HCT116 (cell line): Measurements from ENCODE around the gene SLCO2B1. TPM values are rescaled to one million over a fixed set of nuclear protein-coding genes. Genes with fewer than 3 reads are reported as not detected.

Experiments
- ATAC-seq: fragments of 200-7000 bp; cut with Tn5 transposase; 2 replicates; pipeline ENCODE4 v1.9.1; 2020; ENCODE audit warnings: mild to moderate bottlenecking, moderate library complexity
- BruUV-seq: library from RNA; stranded (reverse); fragments of 400-500 nt; replicated peaks from 2 replicates; lab custom pipeline; 2021; lab: Mats Ljungman, UMichigan
- CTCF ChIA-PET: fragments of 300-600 bp; sonication (Branson Sonifier 250); formaldehyde crosslinking; loops from one replicate; lab custom pipeline; 2021; ENCODE audit warnings: antibody characterized with exemption; lab: Charles Lee
- POLR2A ChIA-PET: fragments of 300-600, 350-600 bp; sonication (Branson Sonifier 250); formaldehyde crosslinking; loops from one replicate; lab custom pipeline; 2021; ENCODE audit warnings: antibody characterized with exemption; lab: Charles Lee
- RAD21 ChIA-PET, 2 experiments: fragments of 300-600 bp; sonication (Branson Sonifier 250); formaldehyde crosslinking; loops; one replicate each; lab custom pipeline; 2023; ENCODE audit warnings: low total read pairs in 2 of 2; ENCODE audit not compliant: uncharacterized antibody in 2 of 2, unreplicated experiment in 2 of 2, low non-redundant PET in 1 of 2; lab: Charles Lee
- DNase-seq: peaks from one replicate; pipeline ENCODE4 v3.0.0-alpha.2; 2010; ENCODE audit warnings: low read depth, low spot score
- H2AFZ ChIP-seq: fragments of 200-600 bp; shearing (Covaris generic), sonication (generic); 2 replicates; pipeline ENCODE4 v1.6.1; 2017; ENCODE audit warnings: low read depth, mixed run types, mixed read lengths, antibody characterized with exemption, low read length; ENCODE audit not compliant: poor library complexity, severe bottlenecking
- H3K27ac ChIP-seq: 2 replicates; pipeline ENCODE4 v1.5.1; 2012; ENCODE audit warnings: low read depth, low read length
- H3K27me3 ChIP-seq: fragments of 200-600 bp; sonication (generic); 2 replicates; pipeline ENCODE4 v1.6.1; 2016; ENCODE audit warnings: mixed run types, low read length, mixed read lengths; ENCODE audit not compliant: insufficient read depth
- H3K36me3 ChIP-seq, 2 experiments: fragments of 200-500 bp in 1 of 2; fragments of 200-600 bp in 1 of 2; sonication (Bioruptor generic) in 1 of 2; sonication (generic) in 1 of 2; 2 replicates each; pipeline versions ENCODE4 v1.5.1 to v1.6.1; 2014 to 2016; ENCODE audit warnings: low read length in 2 of 2, inconsistent platforms in 1 of 2, mixed read lengths in 1 of 2, mixed run types in 1 of 2; ENCODE audit not compliant: insufficient read depth in 2 of 2, control insufficient read depth in 1 of 2
- H3K4me1 ChIP-seq, 2 experiments: fragments of 200-600 bp in 1 of 2; sonication (generic) in 1 of 2; 2 replicates each; pipeline versions ENCODE4 v1.5.1 to v1.6.1; 2012 to 2017; ENCODE audit warnings: low read length in 2 of 2, inconsistent platforms in 1 of 2, mild to moderate bottlenecking in 1 of 2, mixed read lengths in 1 of 2, mixed run types in 1 of 2, moderate library complexity in 1 of 2; ENCODE audit not compliant: insufficient read depth in 2 of 2, control insufficient read depth in 1 of 2
- H3K4me2 ChIP-seq: fragments of 200-600 bp; sonication (generic); 2 replicates; pipeline ENCODE4 v1.6.1; 2017; ENCODE audit warnings: mixed run types, low read length, mixed read lengths
- H3K4me3 ChIP-seq, 2 experiments: fragments of 200-600 bp in 1 of 2; sonication (generic) in 1 of 2; replicated peaks in 1 of 2; 2 replicates each; pipeline ENCODE4 v1.5.1; 2011 to 2016; ENCODE audit warnings: low read length in 2 of 2, control low read depth in 1 of 2, low read depth in 1 of 2, mild to moderate bottlenecking in 1 of 2, mixed read lengths in 1 of 2, mixed run types in 1 of 2
- H3K79me2 ChIP-seq: fragments of 200-600 bp; sonication (generic); 2 replicates; pipeline ENCODE4 v1.6.1; 2017; ENCODE audit warnings: mild to moderate bottlenecking, mixed run types, low read length, moderate library complexity, mixed read lengths; ENCODE audit not compliant: insufficient read depth
- H3K9ac ChIP-seq: fragments of 200-600 bp; sonication (generic); 2 replicates; pipeline ENCODE4 v1.6.1; 2016; ENCODE audit warnings: low read length, mixed read lengths
- H3K9me2 ChIP-seq: fragments of 200-600 bp; sonication (generic), shearing (Covaris generic); 2 replicates; pipeline ENCODE4 v1.6.1; 2017; ENCODE audit warnings: mixed run types, mild to moderate bottlenecking, moderate library complexity; ENCODE audit not compliant: insufficient read depth
- H3K9me3 ChIP-seq, 2 experiments: fragments of 200-500 bp in 1 of 2; fragments of 200-600 bp in 1 of 2; sonication (Bioruptor generic) in 1 of 2; sonication (generic) in 1 of 2; 2 replicates each; pipeline ENCODE4 v1.6.1; 2014 to 2017; ENCODE audit warnings: low read length in 2 of 2, mixed read lengths in 2 of 2, inconsistent platforms in 1 of 2, low read depth in 1 of 2, mild to moderate bottlenecking in 1 of 2, mixed run types in 1 of 2, moderate library complexity in 1 of 2; ENCODE audit not compliant: control insufficient read depth in 1 of 2, insufficient read depth in 1 of 2
- H4K20me1 ChIP-seq: fragments of 200-600 bp; sonication (generic), shearing (Covaris generic); 2 replicates; pipeline ENCODE4 v1.6.1; 2017; ENCODE audit warnings: mixed run types, mild to moderate bottlenecking, moderate library complexity; ENCODE audit not compliant: insufficient read depth
- CBX3 ChIP-seq: IDR thresholded peaks from 2 replicates; pipeline ENCODE4 v1.6.1; 2012; ENCODE audit warnings: low read depth
- ELF1 ChIP-seq: IDR thresholded peaks from 2 replicates; pipeline ENCODE4 v1.6.1; 2012; ENCODE audit warnings: low read depth, borderline replicate concordance
- EZH2 ChIP-seq: fragments of 200-600 bp; sonication (generic); IDR thresholded peaks from 2 replicates; pipeline ENCODE4 v1.6.1; 2017; ENCODE audit warnings: antibody characterized with exemption, mixed run types
- FOSL1 ChIP-seq: IDR thresholded peaks from 2 replicates; pipeline ENCODE4 v1.6.1; 2012; ENCODE audit warnings: low read depth
- POLR2A ChIP-seq: IDR thresholded peaks from 2 replicates; pipeline ENCODE4 v1.7.0; 2011; ENCODE audit warnings: borderline replicate concordance; ENCODE audit not compliant: insufficient read depth, insufficient read length; ENCODE audit errors: extremely low read depth
- SIN3A ChIP-seq: IDR thresholded peaks from 2 replicates; pipeline ENCODE4 v1.6.1; 2012; ENCODE audit warnings: low read depth
- SP1 ChIP-seq: IDR thresholded peaks from 2 replicates; pipeline ENCODE4 v1.6.1; 2012; ENCODE audit warnings: low read depth
- SRF ChIP-seq: IDR thresholded peaks from 2 replicates; pipeline ENCODE4 v1.6.1; 2012; ENCODE audit warnings: low read depth
- TCF7L2 ChIP-seq: IDR thresholded peaks from 2 replicates; pipeline ENCODE4 v1.7.0; 2011; ENCODE audit warnings: borderline replicate concordance, inconsistent platforms; ENCODE audit not compliant: insufficient read depth, insufficient read length; ENCODE audit errors: extremely low read depth
- ZFX ChIP-seq: fragments of 450-650 bp; IDR thresholded peaks from 2 replicates; pipeline ENCODE4 v1.6.1; 2017
- intact Hi-C: fragments of 100-400 bp; cut with micrococcal nuclease; formaldehyde crosslinking; loops from 2 replicates; pipeline ENCODE4 v1.10.0; 2022
- total RNA-seq: library from RNA; stranded (reverse); gene quantifications from one replicate; pipeline ENCODE4 v1.2.1, GENCODE V29; 2021; ENCODE audit not compliant: unreplicated experiment
- TF ChIP-seq, protein P1 (sequence below): IDR thresholded peaks from 2 replicates; pipeline ENCODE4 v1.6.1; 2011; ENCODE audit warnings: mild to moderate bottlenecking, low read length, moderate library complexity; ENCODE audit not compliant: insufficient replicate concordance; ENCODE audit errors: extremely low read depth
- TF ChIP-seq, protein P2 (sequence below): IDR thresholded peaks from 2 replicates; pipeline ENCODE4 v1.6.1; 2012
- TF ChIP-seq, protein P3 (sequence below): IDR thresholded peaks from 2 replicates; pipeline ENCODE4 v1.6.1; 2012; ENCODE audit warnings: low read depth

Gene SLCO2B1
- total RNA-seq, 1 experiment from 2014 or later, result 0.81 TPM

DNA sequence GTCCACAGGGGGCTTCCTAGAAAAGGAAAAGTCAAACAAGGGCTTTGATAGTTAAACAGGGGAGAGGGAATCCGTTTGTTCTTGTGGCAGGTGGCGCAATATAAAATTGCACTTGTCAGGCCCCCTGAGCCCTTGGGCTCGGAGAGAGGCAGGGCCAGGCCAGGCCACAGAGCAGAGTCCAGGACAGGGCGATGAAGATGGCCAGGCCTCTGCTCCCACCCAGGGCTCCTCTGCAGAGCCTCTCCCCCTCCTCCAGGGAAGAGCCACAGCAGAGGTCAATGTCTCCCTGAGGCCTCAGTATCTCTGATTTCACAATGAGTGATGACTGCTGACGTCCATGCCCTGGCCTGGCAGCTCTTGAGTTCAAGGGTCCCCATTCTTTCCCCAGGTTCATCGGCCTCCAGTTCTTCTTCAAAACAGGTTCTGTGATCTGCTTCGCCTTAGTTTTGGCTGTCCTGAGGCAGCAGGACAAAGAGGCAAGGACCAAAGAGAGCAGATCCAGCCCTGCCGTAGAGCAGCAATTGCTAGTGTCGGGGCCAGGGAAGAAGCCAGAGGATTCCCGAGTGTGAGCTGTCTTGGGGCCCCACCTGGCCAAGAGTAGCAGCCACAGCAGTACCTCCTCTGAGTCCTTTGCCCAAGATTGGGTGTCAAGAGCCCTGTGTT, 53.2 kb downstream of the SLCO2B1 start:
- no TSS peak for BruUV-seq
- ATAC-seq, result no peak
- no peak overlapping the region for H3K4me3 ChIP-seq
- H3K36me3 ChIP-seq, result no peaks in the 10 kb centered on the region
- DNase-seq, result no peak
- H2AFZ ChIP-seq, result no peak overlapping the region
- H3K27ac ChIP-seq, result no peak overlapping the region
- ChIA-PET RAD21 (interaction anchor here (0.6 to 2.3 kb wide), 11 partner anchors 37 to 182 kb away, joined by 5 to 24 read pairs (median 14); no protein-coding TSS in a partner anchor), POLR2A (interaction anchor here (1.0 to 1.1 kb wide), 3 partner anchors 10 to 64 kb away, joined by 3 to 8 read pairs (median 3); no protein-coding TSS in a partner anchor), CTCF (interaction anchor here (0.6 to 4.2 kb wide), 24 partner anchors 9 to 274 kb away, joined by 3 to 255 read pairs (median 6); partner anchors contain the start of gene TPBGL)
- no peaks in the 10 kb centered on the region for H3K79me2 ChIP-seq
- no peaks in the 10 kb centered on the region for H3K9me2 ChIP-seq
- H3K9ac ChIP-seq, result no peak overlapping the region
- no peaks in the 10 kb centered on the region for H3K9me3 ChIP-seq
- no peaks in the 10 kb centered on the region for H3K4me1 ChIP-seq
- no peak for TF ChIP-seq CBX3
- no peak for TF ChIP-seq ZFX
- TF ChIP-seq, protein P1, sequence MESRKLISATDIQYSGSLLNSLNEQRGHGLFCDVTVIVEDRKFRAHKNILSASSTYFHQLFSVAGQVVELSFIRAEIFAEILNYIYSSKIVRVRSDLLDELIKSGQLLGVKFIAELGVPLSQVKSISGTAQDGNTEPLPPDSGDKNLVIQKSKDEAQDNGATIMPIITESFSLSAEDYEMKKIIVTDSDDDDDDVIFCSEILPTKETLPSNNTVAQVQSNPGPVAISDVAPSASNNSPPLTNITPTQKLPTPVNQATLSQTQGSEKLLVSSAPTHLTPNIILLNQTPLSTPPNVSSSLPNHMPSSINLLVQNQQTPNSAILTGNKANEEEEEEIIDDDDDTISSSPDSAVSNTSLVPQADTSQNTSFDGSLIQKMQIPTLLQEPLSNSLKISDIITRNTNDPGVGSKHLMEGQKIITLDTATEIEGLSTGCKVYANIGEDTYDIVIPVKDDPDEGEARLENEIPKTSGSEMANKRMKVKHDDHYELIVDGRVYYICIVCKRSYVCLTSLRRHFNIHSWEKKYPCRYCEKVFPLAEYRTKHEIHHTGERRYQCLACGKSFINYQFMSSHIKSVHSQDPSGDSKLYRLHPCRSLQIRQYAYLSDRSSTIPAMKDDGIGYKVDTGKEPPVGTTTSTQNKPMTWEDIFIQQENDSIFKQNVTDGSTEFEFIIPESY, result no peak
- no peak for TF ChIP-seq SP1
- no peak for TF ChIP-seq SRF
- TF ChIP-seq TCF7L2, result no peak
- no peak for TF ChIP-seq FOSL1
- TF ChIP-seq ELF1, result no peak
- TF ChIP-seq, protein P2, sequence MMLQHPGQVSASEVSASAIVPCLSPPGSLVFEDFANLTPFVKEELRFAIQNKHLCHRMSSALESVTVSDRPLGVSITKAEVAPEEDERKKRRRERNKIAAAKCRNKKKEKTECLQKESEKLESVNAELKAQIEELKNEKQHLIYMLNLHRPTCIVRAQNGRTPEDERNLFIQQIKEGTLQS, result no peak
- TF ChIP-seq, protein P3, sequence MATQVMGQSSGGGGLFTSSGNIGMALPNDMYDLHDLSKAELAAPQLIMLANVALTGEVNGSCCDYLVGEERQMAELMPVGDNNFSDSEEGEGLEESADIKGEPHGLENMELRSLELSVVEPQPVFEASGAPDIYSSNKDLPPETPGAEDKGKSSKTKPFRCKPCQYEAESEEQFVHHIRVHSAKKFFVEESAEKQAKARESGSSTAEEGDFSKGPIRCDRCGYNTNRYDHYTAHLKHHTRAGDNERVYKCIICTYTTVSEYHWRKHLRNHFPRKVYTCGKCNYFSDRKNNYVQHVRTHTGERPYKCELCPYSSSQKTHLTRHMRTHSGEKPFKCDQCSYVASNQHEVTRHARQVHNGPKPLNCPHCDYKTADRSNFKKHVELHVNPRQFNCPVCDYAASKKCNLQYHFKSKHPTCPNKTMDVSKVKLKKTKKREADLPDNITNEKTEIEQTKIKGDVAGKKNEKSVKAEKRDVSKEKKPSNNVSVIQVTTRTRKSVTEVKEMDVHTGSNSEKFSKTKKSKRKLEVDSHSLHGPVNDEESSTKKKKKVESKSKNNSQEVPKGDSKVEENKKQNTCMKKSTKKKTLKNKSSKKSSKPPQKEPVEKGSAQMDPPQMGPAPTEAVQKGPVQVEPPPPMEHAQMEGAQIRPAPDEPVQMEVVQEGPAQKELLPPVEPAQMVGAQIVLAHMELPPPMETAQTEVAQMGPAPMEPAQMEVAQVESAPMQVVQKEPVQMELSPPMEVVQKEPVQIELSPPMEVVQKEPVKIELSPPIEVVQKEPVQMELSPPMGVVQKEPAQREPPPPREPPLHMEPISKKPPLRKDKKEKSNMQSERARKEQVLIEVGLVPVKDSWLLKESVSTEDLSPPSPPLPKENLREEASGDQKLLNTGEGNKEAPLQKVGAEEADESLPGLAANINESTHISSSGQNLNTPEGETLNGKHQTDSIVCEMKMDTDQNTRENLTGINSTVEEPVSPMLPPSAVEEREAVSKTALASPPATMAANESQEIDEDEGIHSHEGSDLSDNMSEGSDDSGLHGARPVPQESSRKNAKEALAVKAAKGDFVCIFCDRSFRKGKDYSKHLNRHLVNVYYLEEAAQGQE, result no peak
- no peak for TF ChIP-seq EZH2
- TF ChIP-seq SIN3A, result no peak
- TF ChIP-seq POLR2A, result no peak
- H4K20me1 ChIP-seq, result no peaks in the 10 kb centered on the region
- H3K27me3 ChIP-seq, result peaks cover 22% of the 10 kb centered on the region
- intact Hi-C loops, result no loop called here
- H3K4me2 ChIP-seq, result no peak overlapping the region
